Hepatic stellate cell (primary cell): ENCODE data around the gene ABHD2.
"Not testable (repeated sequence)": the region's sequence is repeated elsewhere in the genome, so short reads cannot be mapped to it uniquely, and the experiment has no call there.

Experiments
- DNase-seq: peaks from one replicate; pipeline ENCODE4 v3.0.0; 2011; ENCODE audit warnings: low spot score

Gene ABHD2

DNA sequence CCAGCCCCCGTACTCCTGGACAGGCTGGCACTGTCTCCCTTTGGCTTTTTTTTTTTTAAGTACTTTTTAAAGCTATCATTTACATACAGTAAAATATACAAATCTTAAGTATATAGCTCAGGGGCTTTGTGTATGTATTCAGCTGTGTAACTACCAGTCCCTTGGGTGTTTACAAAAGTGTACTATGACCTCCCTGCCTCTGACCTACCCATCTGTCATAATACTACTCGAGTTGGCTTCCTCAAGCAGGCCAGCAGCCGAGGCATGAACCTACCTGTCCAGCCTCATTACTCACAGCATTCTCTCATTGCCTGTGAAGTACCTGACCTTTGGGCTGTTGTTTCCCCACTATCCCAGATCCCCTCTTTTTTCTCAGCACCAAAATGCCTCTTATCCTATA is 33.2 kb downstream of the ABHD2 start:
- DNase-seq = no peak

DNA sequence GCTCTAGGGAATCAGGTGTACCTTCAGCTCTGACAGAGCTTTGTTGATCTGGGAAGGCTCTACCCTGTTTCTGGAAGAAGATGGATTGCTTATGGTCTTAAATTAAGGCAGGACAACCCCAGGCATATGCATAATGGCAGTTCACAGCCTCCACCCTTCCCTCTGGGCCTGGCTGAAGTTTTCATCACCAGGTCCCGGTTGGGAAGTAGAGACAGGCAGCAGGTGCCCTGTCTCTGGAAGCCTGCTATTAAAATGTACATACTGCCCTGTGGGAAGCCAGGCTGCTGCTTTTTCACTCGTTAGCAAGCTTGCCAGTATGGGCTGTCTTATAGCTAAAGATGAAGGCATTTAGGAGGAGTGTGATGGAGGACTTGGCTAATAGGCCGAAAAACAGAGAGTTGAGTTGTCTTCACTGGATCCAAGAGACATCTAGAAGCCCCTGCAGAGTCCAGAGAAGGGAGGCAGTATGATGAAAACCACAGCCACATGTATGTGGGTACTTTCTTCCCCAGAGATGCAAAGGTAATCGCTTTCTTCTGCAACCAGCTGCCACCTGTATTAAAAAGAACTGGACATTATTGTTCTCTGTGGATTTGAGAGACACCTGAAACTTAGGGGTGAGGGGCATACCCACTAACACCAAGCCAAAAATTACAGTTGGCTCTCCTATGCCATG is 34.4 kb downstream of the ABHD2 start:
- no peak for DNase-seq

DNA sequence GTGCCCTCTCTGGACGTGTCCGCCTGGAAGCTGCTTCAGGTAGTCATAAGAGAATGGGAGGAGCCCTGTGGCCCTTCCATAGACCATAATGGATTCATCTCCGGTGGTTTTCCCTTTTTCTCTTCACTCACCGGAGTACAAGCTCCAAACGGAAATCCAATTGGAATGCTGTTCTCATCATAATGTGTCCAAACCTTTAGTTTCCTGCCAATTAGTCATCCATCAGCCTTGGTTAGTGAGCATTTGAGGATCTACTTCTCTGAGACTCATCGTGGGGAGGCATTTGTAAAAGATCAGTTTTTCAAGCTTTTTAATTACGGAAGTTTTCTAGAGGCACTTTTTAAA is 34.9 kb downstream of the ABHD2 start:
- DNase-seq = no peak

DNA sequence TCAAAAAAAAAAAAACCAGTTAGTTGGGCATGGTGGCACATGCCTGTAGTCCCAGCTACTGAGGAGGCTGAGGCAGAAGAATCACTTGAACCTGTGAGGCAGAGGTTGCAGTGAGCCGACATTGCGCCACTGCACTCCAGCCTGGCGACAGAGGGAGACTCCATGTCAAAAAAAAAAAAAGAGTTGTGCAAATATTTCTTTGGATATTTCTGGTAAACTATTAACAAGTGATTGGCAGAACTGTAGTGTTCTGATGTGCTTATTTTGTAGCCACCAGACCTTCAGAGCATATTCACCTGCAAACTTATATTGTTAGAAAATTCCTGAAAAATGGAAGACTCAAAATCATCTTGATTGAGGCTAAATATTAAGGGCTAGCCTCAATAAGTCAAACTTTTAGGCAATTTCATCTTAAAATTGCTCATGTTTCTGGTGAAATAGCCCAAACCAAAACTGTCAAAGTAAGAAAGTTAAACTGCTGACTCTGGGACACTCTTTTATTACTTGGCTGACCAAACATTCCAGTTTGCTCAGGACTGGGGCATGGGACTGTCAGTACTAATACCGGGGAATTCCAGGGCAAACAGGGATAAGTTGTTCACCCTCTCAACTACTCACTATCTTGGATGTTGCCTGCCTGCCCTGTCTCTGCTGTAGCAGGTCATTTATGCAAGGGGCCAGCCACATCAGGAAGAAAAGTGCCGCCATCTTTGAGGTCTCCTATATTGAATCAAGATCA is 37.0 kb downstream of the ABHD2 start:
- no peak for DNase-seq

DNA sequence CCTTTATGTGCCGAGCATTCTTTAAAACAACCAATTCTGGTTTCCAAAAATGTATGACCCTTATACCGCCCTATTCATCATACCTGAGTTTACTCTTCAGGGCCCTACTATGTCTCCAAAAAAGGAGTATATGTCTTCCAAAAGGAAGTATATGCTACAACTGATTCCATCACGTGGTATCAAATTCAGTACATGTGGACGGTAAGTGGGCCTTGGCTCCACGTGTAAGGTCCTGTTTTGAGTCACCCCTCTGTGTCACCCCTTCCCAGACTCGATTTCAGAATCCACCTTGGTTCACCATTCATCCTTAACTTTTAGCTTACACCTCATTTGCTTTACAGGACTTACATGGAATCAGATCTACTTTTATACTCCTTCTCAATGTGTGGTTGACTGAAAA is 37.8 kb downstream of the ABHD2 start:
- DNase-seq = no peak

DNA sequence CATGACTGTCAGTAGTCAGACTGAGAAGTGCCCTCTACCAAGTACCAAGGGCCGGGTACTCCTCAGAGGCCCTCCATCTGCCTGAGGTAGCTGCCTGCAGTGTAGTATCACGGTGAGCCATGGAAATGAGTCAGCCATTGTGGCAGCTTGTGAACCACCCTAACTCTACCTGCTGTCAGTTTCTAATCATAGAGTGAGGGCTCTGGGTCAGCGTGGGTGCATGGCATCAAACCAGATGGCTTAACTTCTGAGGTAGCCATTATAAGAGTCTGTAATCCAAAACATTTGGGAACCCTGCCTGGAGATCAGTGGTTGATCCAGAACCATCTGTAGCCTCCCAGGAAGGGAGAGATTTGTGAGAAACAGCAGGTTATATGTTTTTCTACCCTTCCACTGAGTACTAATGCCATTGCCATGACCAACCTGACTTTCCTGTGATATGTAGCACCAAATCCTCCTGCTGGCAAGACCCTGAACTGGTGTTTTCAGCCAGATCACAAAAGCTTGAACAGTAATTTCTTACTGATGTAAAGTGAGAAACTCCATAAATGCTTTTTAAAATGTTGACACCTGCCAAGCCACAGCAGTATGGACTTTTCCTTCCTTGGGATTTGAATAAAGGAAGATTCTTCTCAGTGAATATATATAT is 38.9 kb downstream of the ABHD2 start:
- DNase-seq = no peak

DNA sequence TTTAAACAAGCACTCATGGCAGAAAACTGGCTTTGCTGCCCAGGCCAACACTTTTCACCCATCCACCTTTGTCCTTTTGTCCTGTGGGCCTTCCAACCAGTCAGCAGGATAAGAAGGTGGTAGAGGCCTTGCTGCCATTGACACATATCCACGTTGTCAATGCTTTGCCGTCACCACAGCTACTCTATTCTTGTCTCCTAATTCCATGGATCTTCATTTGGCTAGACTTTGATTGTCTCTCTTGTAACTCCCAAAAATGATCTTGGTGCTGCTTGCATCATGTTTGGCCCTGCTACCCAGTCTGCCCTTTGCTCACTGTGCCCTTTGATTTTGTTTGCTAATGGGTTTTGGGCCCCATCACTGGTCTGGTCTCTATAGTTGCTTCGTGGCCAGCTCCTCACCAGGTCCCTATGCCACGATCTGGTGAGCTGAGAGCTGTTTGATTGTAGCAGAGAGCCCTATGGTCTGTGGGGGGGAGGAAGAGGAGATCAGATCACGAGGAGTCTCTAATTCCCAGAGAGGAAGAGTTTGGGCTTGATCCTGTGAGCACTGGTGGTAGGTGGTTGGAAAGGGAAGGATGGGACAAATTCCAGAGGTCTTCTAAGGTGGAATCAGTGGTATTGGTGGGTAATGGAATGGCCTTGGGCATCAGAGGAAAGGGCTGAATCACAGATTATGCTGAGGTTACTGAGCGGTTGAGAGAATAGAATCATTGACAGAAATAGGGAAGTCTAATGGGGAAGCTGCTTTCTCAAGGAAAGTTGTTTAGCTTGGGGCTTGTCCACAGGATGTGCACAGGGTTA is 40.3 kb downstream of the ABHD2 start:
- DNase-seq = no peak

DNA sequence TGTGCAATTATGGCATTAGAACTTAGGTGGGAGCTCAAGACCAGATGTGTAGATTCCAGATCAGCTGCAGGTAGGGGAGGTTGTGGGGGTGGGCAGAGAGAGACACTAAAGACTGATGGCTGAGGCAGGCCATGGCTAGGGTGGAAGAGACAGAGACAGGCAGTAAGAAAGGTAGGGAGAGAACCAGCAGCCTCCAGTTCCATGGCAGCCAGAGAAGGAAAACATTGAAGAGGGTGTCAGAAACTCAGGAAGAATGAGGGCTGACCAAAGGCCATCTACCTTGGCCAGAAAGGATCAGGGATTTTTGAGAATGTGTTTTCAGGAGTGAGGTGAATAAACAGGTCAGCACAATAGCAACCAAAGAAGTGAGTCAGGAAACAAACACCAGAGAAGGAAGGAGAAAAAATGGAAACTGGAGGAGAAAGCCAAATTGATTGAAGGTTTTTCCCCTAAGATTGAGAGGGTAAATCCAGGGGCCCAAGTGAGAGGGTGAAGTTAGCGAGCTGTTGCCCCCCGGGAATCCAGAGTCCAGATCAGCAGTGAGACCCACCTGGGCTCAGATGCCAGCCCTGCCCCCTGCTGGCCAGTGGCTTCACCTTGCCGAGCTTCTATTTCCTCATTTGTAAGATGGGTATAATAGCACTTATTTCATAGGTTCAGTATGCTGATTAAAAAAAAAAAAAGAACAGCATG is 41.0 kb downstream of the ABHD2 start:
- DNase-seq = no peak

DNA sequence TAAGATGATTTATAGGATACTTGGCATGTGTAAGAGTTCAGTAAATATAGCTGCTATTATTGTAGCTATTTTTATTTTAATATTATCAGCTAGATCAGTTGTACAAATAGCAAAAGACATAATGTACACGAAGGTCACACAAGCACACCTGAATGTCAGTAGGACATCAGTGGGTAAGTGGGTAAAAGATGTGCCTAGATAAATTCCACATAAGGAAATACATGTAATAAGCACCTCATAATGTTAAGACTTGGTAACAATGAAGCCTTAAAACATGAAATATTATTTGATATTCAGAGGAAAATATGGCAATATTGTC is 41.5 kb downstream of the ABHD2 start:
- DNase-seq = no peak

DNA sequence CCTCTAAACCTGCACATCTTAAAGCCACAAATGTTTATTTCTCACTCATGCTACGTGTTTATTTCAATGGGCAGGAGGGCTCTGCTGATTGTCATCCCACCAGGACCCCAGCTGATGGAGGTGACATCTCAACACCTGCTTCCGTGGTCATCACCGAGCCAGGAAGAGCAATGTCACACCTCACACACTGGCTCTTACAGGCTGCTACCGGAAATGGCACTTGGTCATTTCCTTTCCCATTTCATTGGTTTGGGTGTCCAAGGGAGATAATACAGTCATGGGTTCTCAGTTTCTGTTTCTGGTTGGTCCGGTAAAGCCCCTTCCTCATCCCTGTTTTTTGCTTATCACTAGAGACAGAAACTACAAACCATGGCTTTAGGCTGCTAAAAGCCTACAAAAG is 41.9 kb downstream of the ABHD2 start:
- no peak for DNase-seq

DNA sequence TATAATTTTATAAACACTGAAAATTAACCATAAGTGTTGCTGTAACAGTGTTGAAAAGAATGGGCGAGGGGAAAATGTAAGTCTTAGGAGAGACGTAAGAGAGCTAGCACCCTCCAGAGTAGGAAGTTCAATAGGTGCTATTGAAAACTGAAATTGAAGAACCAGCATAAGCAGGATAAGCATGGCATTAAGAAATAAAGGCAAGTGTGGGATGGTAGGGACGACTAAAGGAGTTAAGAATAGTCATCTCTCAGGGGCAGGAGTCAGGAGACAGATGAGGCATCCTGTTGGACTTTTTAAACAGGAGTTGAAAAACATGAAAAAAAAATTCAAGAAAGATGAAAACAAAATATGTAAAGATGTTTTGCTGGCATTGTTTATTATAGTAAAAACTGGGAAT is 43.5 kb downstream of the ABHD2 start:
- no peak for DNase-seq

DNA sequence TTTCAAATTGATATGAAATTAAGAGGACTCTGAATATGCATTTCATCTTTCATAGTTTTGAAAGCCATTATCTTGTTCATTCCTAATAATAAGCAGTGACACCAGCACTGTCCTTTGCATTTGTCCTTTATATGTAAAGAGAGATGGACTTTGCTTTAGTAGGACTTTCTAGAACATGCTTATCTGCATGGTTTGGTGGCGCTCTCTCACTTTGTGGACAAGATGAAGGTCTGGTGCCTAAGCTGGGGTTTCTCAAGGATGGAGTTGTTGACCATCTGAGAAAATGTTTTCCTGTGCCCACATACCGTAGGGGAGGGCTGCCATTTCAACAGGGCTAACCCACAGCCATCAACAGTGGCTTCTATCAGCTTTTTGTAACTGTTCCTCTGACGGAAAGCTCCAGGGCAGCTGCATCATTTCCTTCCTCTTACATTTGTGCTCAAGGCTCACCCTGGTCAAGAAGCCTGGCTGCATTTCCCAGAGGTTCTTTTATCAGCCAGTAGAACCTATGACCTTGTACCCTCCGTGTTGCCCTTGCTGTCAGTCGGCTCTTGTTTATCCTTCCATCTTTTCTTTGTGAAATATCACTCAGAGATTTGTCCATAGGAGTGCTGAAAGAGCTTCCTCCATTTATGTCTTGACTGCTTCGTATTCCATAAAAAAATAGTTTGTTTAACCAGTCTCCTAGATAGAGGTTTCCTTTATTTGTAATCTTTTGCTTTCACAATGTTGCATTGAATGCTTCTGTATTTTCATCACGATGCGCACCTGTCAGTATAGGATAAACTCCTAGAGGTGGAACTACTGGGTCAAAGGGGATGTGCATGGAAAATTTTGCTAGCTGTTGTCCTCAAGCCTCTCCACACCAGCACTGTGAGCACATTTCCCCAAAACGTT is 44.6 kb downstream of the ABHD2 start:
- no peak for DNase-seq

DNA sequence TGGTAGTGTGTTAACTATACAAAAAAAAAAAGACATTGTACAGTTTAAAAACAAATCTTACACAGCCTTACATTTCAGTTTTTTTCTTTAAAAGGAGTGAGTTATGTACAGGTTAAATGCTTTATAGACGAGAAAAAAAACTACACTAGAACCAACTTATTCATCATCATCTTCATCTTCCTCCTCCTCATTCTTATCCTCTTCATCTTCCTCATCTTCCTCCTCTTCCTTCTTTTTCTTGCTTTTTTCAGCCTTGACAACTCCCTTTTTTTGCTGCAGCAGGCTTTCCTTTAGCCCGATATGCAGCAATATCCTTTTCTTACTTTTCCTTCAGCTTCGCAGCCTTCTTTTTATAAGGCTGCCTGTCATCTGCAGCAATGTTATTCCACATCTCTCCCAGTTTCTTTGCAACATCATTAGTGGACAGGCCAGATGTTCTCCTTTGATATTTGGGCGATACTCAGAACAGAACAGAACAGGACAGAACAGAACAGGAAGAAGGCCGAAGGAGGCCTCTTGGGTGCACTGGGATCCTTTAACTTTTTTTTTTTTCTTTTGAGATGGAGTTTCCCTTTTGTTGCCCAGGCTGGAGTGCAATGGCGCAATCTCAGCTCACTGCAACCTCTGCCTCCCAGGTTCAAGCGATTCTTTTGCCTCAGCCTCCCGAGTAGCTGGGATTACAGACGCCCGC is 47.3 kb downstream of the ABHD2 start:
- DNase-seq = not testable (repeated sequence)

DNA sequence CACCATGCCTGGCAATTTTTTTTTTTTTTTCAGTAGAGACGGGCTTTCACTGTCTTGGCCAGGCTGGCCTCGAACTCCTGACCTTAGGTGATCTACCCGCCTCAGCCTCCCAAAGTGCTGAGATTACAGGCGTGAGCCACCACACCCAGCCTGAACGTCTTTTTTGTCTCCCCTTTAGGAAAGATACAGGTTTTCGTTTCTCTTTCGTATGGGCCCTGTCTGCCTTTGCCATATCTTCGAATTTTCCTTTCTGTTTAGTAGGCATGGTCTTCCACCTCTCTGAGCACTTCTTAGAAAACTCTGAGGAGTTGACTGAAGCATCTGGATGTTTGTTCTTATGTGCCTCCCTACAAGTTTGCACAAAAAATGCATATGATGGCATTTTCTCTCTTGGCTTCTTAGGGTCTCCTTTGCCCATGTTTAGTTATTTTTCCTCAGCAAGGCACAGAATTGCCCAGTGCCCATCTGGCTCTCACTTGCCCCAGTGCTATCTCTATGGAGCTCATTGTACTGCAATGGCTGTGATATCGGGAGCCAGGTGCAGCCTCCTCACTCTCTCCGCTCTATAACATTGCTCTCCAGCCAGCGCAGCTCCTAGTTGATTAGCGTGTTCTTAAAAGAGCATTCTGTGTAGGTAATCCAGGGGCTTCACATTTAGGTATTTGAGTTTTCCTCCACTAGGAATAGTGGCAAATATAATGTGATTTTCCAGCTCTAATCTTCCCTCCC is 48.0 kb downstream of the ABHD2 start:
- DNase-seq = no peak

DNA sequence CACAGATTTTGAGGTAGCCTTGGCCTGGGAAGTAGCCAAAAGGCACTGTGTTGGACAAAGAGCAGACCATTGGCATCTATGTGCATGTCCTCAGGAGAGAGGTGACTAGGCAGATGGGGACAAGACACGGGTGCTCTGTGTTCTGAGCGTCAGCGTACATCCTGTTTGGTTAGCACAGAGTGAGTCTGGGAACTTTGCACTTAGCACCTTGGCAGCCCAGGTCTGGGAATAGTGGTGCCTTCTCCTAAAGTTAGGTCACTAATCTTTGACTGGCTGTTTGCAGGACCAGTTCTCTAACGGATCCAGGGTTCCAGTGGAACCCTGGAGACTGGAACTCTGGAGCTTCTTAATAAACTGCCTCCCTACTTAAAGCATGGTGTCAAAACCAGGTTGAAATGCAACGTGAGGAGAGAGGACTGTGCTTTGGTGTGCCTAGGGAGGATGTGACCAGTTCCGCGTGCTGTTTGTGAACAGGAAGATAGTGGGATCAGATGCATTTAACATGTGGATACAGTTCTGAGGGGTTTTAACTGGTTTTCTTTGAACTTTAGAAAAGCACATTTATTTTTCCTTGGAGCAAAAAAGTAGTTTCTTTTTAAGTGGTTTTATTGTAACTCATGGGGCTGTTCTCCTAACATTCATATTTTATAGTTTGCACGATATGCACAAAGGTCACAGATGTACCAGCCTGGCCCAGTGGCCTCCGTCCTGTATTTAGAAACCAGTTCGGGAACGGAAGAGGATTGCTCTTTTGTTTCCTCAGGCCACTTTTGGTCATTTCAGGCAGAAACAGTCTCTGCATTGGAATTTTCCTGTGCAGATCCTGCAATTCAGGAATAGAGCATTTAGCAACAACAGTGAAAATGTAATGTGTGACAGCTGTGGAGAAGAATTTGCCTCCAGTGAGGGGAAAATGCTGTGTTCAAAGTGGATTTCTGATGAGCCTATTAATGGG is 48.8 kb downstream of the ABHD2 start:
- DNase-seq = peak; percentile 49

DNA sequence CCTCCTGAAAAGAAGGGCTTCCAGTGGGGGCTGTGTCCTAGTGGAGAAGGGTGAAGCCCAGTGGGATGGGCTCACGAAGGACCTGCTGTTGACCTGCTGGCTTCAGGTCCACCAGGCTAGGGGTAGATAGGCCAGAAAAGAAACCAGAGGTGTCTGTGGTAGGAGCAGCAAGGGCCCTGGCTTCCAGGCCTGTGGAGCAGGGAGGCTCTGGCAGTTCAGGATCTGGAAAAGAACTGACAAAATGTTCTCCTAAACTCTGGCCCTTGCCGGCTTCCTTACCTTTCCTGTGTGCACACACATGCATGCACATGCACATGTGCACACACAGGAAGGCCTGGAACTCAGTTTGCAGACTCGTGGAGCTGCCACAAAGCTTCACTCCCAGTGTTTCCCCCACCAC is 49.7 kb downstream of the ABHD2 start:
- no peak for DNase-seq

DNA sequence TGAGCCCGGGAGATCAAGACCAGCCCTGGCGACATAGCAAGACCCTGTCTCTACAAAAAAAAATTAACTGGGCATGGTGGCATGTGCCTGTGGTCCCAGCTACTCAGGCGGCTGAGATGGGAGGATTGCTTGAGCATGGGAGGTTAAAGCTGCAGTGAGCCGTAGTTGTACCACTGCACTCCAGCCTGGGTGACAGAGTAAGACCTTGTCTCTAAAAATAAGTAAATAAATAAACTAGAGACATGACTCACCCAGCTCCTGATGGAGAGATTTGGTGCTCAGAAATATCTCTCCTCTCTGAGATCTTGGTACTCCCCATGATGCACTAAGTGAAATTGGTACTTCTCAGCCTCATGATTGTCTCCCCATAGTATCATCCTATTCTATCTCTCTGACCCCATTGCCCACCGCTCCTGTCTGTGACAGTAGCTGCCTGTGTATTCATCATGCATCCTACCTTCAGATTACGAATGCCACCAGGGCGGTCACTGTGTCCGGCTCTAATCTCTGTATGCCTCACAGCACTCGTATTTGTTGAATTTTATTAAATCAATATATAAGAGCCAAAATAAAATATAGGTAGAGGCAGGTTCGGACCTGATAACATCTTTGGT is 50.9 kb downstream of the ABHD2 start:
- DNase-seq = peak; percentile 64
